Neutrophil (primary cell): Measurements from ENCODE around the gene GPR12.

Experiments used
- H3K27ac ChIP-seq: fragments of 200-600 bp; sonication (generic); 2 replicates; pipeline ENCODE4 v1.5.1; 2016; ENCODE audit warnings: mild to moderate bottlenecking, moderate library complexity
- H3K27me3 ChIP-seq: fragments of 200-600 bp; sonication (generic); 2 replicates; pipeline ENCODE4 v1.6.0; 2016; ENCODE audit warnings: mild to moderate bottlenecking
- H3K36me3 ChIP-seq: fragments of 200-600 bp; sonication (generic); 2 replicates; pipeline ENCODE4 v1.5.1; 2017
- H3K4me1 ChIP-seq, 2 experiments: fragments of 200-600 bp in 1 of 2; sonication (generic) in 1 of 2; 1 replicate in 1 of 2; 2 replicates in 1 of 2; pipeline versions ENCODE4 v1.5.1 to v1.6.1; 2013 to 2016; ENCODE audit warnings: low read depth in 1 of 2, low read length in 1 of 2, mild to moderate bottlenecking in 1 of 2, moderate library complexity in 1 of 2; ENCODE audit not compliant: control insufficient read depth in 1 of 2, insufficient read depth in 1 of 2
- H3K4me3 ChIP-seq, 2 experiments: fragments of 200-600 bp in 1 of 2; sonication (generic) in 1 of 2; 1 replicate in 1 of 2; 2 replicates in 1 of 2; pipeline ENCODE4 v1.5.1; 2013 to 2016; ENCODE audit warnings: low read depth in 1 of 2, low read length in 1 of 2, mild to moderate bottlenecking in 1 of 2, moderate library complexity in 1 of 2
- H3K9me3 ChIP-seq: fragments of 200-600 bp; sonication (generic); 2 replicates; pipeline ENCODE4 v1.5.1; 2016
- TF ChIP-seq, protein P1 (sequence below): fragments of 200-600 bp; sonication (generic); IDR thresholded peaks from 2 replicates; pipeline ENCODE4 v1.5.1; 2016; ENCODE audit warnings: antibody characterized with exemption

GPR12 gene

DNA sequence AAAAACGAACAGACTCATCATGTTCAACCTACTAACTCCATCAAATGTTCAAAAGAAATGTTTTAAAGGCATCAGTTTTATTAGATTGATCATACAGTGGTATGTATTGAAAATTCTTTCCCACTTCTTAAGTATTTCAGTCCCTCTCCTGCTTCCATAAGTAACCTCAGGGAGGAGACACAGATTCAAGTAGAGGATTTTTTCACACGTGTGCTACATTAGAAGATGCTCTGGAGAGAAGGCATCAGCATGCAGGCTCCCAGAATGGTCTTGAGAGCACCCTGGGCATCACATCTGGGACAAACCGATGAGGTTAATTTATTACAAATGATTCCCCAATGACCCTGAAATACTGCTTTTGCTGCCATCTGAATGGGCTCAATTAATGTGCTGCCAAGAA lies 3.6 kb downstream of the GPR12 start:
- no peaks in the 10 kb centered on the region for H3K36me3 ChIP-seq
- peaks cover 0 to 6% of the 10 kb centered on the region in 2 experiments for H3K4me1 ChIP-seq
- TF ChIP-seq, protein P1, sequence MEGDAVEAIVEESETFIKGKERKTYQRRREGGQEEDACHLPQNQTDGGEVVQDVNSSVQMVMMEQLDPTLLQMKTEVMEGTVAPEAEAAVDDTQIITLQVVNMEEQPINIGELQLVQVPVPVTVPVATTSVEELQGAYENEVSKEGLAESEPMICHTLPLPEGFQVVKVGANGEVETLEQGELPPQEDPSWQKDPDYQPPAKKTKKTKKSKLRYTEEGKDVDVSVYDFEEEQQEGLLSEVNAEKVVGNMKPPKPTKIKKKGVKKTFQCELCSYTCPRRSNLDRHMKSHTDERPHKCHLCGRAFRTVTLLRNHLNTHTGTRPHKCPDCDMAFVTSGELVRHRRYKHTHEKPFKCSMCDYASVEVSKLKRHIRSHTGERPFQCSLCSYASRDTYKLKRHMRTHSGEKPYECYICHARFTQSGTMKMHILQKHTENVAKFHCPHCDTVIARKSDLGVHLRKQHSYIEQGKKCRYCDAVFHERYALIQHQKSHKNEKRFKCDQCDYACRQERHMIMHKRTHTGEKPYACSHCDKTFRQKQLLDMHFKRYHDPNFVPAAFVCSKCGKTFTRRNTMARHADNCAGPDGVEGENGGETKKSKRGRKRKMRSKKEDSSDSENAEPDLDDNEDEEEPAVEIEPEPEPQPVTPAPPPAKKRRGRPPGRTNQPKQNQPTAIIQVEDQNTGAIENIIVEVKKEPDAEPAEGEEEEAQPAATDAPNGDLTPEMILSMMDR, result no peak
- peaks cover 48% of the 10 kb centered on the region for H3K27me3 ChIP-seq
- H3K4me3 ChIP-seq, result no peak overlapping the region
- no peaks in the 10 kb centered on the region for H3K9me3 ChIP-seq
- no peak overlapping the region for H3K27ac ChIP-seq

DNA sequence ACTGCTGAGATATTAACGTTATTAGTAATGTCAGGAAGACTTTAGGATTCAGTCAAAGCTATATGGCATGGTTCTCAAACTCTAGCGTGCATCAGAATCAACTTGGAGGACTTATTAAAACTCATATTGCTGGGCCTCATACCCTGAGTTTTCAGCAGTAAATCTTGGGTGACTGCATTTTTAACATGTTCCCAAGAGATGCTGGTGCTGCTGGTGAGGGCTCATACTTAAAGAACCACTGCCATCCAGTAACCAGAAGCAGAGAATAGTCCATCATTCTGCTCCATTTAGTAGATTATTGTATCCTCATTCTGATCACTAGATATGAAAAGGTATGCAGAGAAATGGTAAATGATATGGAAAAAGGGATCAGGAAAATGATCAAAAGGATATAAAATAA lies 7.9 kb downstream of the GPR12 start:
- peaks cover 8% of the 10 kb centered on the region for H3K27me3 ChIP-seq
- H3K4me3 ChIP-seq, result no peak overlapping the region
- H3K27ac ChIP-seq, result no peak overlapping the region
- no peaks in the 10 kb centered on the region for H3K36me3 ChIP-seq
- H3K9me3 ChIP-seq, result no peaks in the 10 kb centered on the region
- TF ChIP-seq, protein P1, result no peak
- H3K4me1 ChIP-seq, result no peaks in the 10 kb centered on the region

DNA sequence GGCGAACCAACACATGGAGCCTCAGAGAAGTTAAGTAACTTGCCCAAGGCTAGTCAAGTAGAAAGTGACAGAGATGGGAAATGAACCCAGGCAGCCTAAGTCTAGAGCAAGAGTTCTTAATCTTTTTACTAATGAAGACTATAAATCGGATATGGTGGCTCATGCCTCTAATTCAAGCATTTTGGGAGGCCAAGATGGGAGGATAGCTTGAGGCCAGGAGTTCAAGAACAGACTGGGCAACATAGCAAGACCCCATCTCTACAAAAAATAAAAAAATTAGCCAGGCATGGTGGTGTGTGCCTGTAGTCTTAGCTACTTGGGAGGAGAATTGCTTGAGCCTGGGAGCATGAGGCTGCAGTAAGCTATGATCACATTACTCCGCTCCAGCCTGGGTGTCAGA lies 10.7 kb downstream of the GPR12 start:
- no peak overlapping the region for H3K4me3 ChIP-seq
- TF ChIP-seq, protein P1, result no peak
- H3K4me1 ChIP-seq, result no peaks in the 10 kb centered on the region
- H3K36me3 ChIP-seq, result no peaks in the 10 kb centered on the region
- peaks cover 4% of the 10 kb centered on the region for H3K27me3 ChIP-seq
- no peaks in the 10 kb centered on the region for H3K9me3 ChIP-seq
- no peak overlapping the region for H3K27ac ChIP-seq

DNA sequence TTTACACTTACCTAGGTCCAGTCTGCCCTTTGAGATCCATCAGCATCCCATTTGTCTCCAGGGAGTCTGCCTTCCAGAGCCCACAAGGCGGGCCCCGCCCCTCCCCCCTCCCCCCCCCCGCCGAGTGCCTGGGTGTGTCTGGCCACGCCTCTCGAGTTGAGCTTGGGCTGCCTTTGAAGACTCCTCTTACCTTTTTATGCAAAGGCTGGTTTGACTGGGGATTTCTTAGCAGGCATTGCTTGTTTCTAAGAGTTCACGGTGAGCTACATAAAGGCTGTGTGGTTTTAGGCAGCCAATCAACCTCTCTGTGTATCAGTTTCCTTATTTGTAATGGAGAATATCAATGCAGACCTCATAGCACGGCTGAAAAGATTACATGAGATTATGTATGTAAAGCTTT lies 11.3 kb downstream of the GPR12 start:
- no peaks in the 10 kb centered on the region for H3K4me1 ChIP-seq
- H3K9me3 ChIP-seq, result no peaks in the 10 kb centered on the region
- H3K27me3 ChIP-seq, result peaks cover 10% of the 10 kb centered on the region
- TF ChIP-seq, protein P1, result no peak
- H3K36me3 ChIP-seq, result no peaks in the 10 kb centered on the region
- no peak overlapping the region for H3K27ac ChIP-seq
- H3K4me3 ChIP-seq, result no peak overlapping the region

DNA sequence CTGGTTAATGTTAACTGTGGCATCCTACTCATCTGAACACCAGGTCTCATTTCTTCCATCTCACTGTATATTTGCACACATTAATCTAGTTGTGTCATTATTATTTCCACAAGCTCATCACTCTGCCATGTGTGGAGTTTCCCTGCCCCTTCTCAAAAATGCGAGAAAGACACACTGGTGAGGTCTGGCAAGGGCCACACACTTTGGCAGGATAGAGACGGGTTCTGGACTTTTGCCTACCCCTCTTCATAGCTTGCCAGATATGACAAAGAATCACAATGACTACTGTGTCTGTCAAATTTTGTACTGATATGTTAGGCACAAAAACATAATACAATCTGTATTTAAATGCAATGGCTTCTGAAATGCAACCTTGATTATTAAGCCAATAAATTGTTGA lies 12.9 kb downstream of the GPR12 start:
- Histone ChIP-seq H3K4me3 (no peak overlapping the region), H3K4me1 (no peaks in the 10 kb centered on the region), H3K36me3 (no peaks in the 10 kb centered on the region), H3K9me3 (no peaks in the 10 kb centered on the region), H3K27ac (no peak overlapping the region), H3K27me3 (peaks cover 26% of the 10 kb centered on the region)
- TF ChIP-seq, protein P1, result no peak

DNA sequence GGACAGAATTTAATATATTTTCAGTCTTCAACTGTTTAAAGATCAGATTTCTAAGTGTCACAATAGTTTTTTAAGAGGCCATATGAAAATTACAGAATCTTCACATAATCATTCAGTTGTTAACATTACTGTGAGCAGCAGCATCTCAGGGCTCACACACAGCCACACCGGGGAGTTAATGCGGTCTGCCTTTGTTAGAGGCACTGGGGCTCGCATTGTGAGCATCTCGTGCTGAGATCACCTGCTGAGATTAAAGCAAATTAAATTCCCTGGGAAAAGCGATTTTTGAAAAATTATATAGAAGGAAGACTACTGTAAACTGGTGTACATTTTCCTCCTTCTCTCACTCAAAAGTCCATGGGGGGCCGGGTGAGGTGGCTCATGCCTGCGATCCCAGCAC lies 16.6 kb downstream of the GPR12 start:
- TF ChIP-seq, protein P1, result no peak
- no peaks in the 10 kb centered on the region for H3K36me3 ChIP-seq
- H3K4me3 ChIP-seq, result no peak overlapping the region
- H3K27me3 ChIP-seq, result peaks cover 31% of the 10 kb centered on the region
- H3K27ac ChIP-seq, result no peak overlapping the region
- H3K9me3 ChIP-seq, result no peaks in the 10 kb centered on the region
- H3K4me1 ChIP-seq, result no peaks in the 10 kb centered on the region
